Measurements from ENCODE around the gene RNF181. TPM values are rescaled to one million over a fixed set of nuclear protein-coding genes. Genes with fewer than 3 reads are reported as not detected.

RNF181 gene
- total and polyA plus RNA-seq, 2 of the 8 experiments (the other 6 are each of a cell fraction or from before 2014, with no cell fraction given) = 97.2 to 514 TPM

DNA sequence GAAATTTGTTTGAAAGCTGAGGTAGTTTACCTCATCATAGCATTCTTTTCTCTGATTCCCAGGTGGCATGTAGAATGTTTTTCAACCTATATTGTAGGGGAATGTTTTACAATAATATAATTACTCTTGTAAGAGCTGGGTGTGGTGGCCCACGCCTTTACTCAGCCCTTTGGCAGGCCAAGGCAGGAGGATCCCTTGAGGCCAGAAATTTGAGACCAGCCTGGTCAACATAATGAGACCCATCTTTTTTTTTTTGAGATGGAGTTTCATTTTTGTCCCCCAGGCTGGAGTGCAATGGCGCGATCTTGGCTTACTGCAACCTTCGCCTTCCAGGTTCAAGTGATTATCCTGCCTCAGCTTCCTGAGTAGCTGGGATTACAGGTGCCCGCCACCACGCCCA, 24.1 kb downstream of the RNF181 start:
- Histone ChIP-seq H2BK120ac (replicated peaks; ENCODE audit: low read depth, low read length) (no peak overlapping the region), H3K79me2 (ENCODE audit: control insufficient read depth in 1 of 2, insufficient read depth in 2 of 2, low read length in 2 of 2) (peaks cover 11 to 33% of the 10 kb centered on the region in 2 experiments), H3K56ac (replicated peaks; ENCODE audit: insufficient read length, low read depth, low read length) (no peak overlapping the region), H4K8ac (ENCODE audit: extremely low read depth, insufficient read depth, low read length) (no peak overlapping the region), H3K27me3 (replicated peaks in 1 of 4; ENCODE audit: control insufficient read depth in 3 of 4, extremely low read depth in 1 of 4, insufficient read depth in 3 of 4, low read length in 3 of 4) (no peaks in the 10 kb centered on the region), H3K36me3 (ENCODE audit: control insufficient read depth in 2 of 4, insufficient read depth in 4 of 4, low read length in 3 of 4) (peaks cover 25 to 57% (median 35%) of the 10 kb centered on the region in 4 experiments), H3K4me1 (replicated peaks in 1 of 4; ENCODE audit: control insufficient read depth in 3 of 4, insufficient read depth in 4 of 4, low read length in 3 of 4) (peaks cover 0 to 5% (median 2%) of the 10 kb centered on the region in 4 experiments; a peak in 3 of 7 replicates), H3K9me3 (ENCODE audit: insufficient read depth in 2 of 2, low read depth in 1 of 2, low read length in 1 of 2) (no peaks in the 10 kb centered on the region), H2BK15ac (ENCODE audit: low read length) (no peak overlapping the region), H2AFZ (ENCODE audit: low read length) (no peak overlapping the region), H3K79me1 (ENCODE audit: low read depth, low read length) (peaks cover 5% of the 10 kb centered on the region), H2BK12ac (ENCODE audit: low read depth, low read length) (no peak overlapping the region), H3K23ac (ENCODE audit: insufficient read length) (no peak overlapping the region), H3K4me2 (ENCODE audit: insufficient read depth in 1 of 2, low read depth in 2 of 2, low read length in 2 of 2) (no peak overlapping the region), H4K91ac (replicated peaks; ENCODE audit: insufficient read length, low read length) (no peak overlapping the region), H2AK5ac (ENCODE audit: low read depth, low read length) (no peak overlapping the region), H2BK5ac (ENCODE audit: low read depth, low read length) (no peak overlapping the region), H3K27ac (ENCODE audit: low read depth, low read length) (no peak overlapping the region), H4K5ac (ENCODE audit: insufficient read length, low read depth, low read length) (no peak overlapping the region), H3K23me2 (ENCODE audit: low read depth, low read length) (no peaks in the 10 kb centered on the region), H3K9ac (replicated peaks in 1 of 4; ENCODE audit: extremely low read depth in 1 of 4, low read depth in 3 of 4, low read length in 3 of 4) (no peak overlapping the region), H3K4me3 (ENCODE audit: extremely low read depth in 1 of 4, insufficient read depth in 2 of 4, low read depth in 3 of 4, low read length in 4 of 4) (no peak overlapping the region), H4K20me1 (replicated peaks in 1 of 2; ENCODE audit: control insufficient read depth in 1 of 2, insufficient read depth in 2 of 2, low read length in 2 of 2) (peaks cover 0 to 14% of the 10 kb centered on the region in 2 experiments), H3K4ac (replicated peaks; ENCODE audit: insufficient read length, low read depth, low read length) (no peak overlapping the region), H2BK20ac (ENCODE audit: low read length) (no peak overlapping the region), H3K18ac (ENCODE audit: extremely low read depth, low read length) (no peak overlapping the region), H3K14ac (ENCODE audit: insufficient read length) (no peak overlapping the region)
- CTCF ChIA-PET (ENCODE audit: partially characterized antibody) = interaction anchor here (0.7 to 1.4 kb wide), 5 partner anchors 8 to 68 kb away, joined by 3 to 6 read pairs (median 4); partner anchors contain the start of gene C2orf68
- TF ChIP-seq CREB1 (IDR thresholded peaks at IDR 0.05) (no peak), BCL11A (IDR thresholded peaks at IDR 0.05; ENCODE audit: low read depth in 2 of 2, low read length in 2 of 2) (no peak), FOSL1 (IDR thresholded peaks at IDR 0.05; ENCODE audit: insufficient read depth, low read depth, low read length) (no peak), EP300 (IDR thresholded peaks at IDR 0.05; ENCODE audit: borderline replicate concordance in 1 of 2, low read depth in 2 of 2, low read length in 2 of 2) (no peak)
- POLR2A ChIA-PET (ENCODE audit: partially characterized antibody) = interaction anchor here (0.7 to 4.1 kb wide), 7 partner anchors 8 to 24 kb away, joined by 3 to 30 read pairs (median 7); partner anchors contain the start of genes C2orf68 and RNF181
- no peak for DNase-seq (ENCODE audit: low read depth in 1 of 2, low spot score in 2 of 2)
- FAIRE-seq = no peak
- 98% methylated on average over 6 of the region's 6 CpGs; no CpG with 5 or more reads in 1 of the 2 experiments for WGBS, 2 experiments (ENCODE audit: extremely low coverage in 1 of 2, insufficient coverage in 1 of 2, insufficient read length in 1 of 2, insufficient replicate concordance in 2 of 2, low coverage in 1 of 2, low lambda C conversion rate in 2 of 2, missing lambda C conversion rate in 1 of 2)

Measured in H1 (cell line).